Naive B cell (primary cell): ENCODE results near the gene DMD. TPM values are rescaled to one million over a fixed set of nuclear protein-coding genes. Genes with fewer than 3 reads are reported as not detected.

Experiments used
- ATAC-seq, 2 donors: fragments of 150-1000 bp; cut with Tn5 transposase; 2 replicates each; pipeline ENCODE4 v1.10.0; 2021; ENCODE audit warnings: low read depth in 2 of 2, mild to moderate bottlenecking in 2 of 2, moderate library complexity in 2 of 2
- DNase-seq: peaks from one replicate; pipeline ENCODE4 v3.0.0; 2022
- H3K27ac Mint-ChIP-seq, 6 donors: one replicate each; pipeline ENCODE4 v1.8.0; 2020 to 2022; ENCODE audit warnings: mild to moderate bottlenecking in 6 of 6, mixed read lengths in 6 of 6, moderate library complexity in 5 of 6, inconsistent platforms in 2 of 6
- H3K27me3 Mint-ChIP-seq, 3 donors: one replicate each; pipeline ENCODE4 v1.8.0; 2021 to 2022; ENCODE audit warnings: mixed read lengths in 3 of 3, mild to moderate bottlenecking in 1 of 3
- H3K36me3 Mint-ChIP-seq, 2 donors: one replicate each; pipeline ENCODE4 v1.8.0; 2020 to 2022; ENCODE audit warnings: mixed read lengths in 2 of 2, inconsistent platforms in 1 of 2, mild to moderate bottlenecking in 1 of 2
- H3K4me1 Mint-ChIP-seq, 3 donors: one replicate each; pipeline ENCODE4 v1.8.0; 2020 to 2022; ENCODE audit warnings: mixed read lengths in 3 of 3, inconsistent platforms in 1 of 3, mild to moderate bottlenecking in 1 of 3, moderate library complexity in 1 of 3
- H3K4me3 Mint-ChIP-seq, 8 donors: one replicate each; pipeline ENCODE4 v1.8.0; 2020 to 2022; ENCODE audit warnings: mild to moderate bottlenecking in 8 of 8, mixed read lengths in 8 of 8, moderate library complexity in 8 of 8, inconsistent platforms in 2 of 8
- H3K9me3 Mint-ChIP-seq, 7 donors: one replicate each; pipeline ENCODE4 v1.8.0; 2020 to 2022; ENCODE audit warnings: mixed read lengths in 7 of 7, mild to moderate bottlenecking in 5 of 7, inconsistent platforms in 2 of 7, moderate library complexity in 1 of 7
- polyA plus RNA-seq, 6 donors: library from polyadenylated mRNA; unstranded; fragments of 300-500 nt; fragmentation: Illumina TruSeq; gene quantifications; one replicate each; pipeline ENCODE4 v1.2.3, GENCODE V29; 2021; ENCODE audit warnings: low read depth in 6 of 6

The DMD gene
- polyA plus RNA-seq, 6 donors from 2014 or later = 1.00 to 5.0 (median 1.9) TPM

DNA sequence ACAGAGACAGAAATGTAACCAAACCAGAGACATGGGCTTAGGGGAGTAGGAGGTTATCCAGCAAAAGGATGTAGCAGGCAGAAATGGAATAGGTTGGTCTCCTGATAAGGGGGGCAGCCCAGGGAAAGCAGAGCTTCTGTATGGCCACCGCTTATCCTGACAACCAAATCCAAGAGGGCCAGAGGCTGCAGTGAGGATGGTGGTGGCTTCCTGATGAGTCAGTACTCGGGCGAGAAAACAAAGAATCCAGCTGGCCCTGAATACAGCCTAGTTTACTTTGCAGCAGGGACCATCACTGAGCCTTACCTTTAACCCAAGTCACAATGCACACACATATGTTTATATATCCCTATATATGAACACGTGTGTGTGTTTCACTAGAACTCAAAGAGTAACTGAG, 2009.8 kb downstream of the DMD start:
- Mint-ChIP-seq H3K9me3 (peaks cover 0 to 13% (median 0%) of the 10 kb centered on the region in 7 donors), H3K36me3 (peaks cover 4 to 8% of the 10 kb centered on the region in 2 donors), H3K4me1 (no peaks in the 10 kb centered on the region), H3K27ac (no peak overlapping the region), H3K27me3 (no peaks in the 10 kb centered on the region), H3K4me3 (no peak overlapping the region)
- no peak for DNase-seq
- no peak for ATAC-seq

DNA sequence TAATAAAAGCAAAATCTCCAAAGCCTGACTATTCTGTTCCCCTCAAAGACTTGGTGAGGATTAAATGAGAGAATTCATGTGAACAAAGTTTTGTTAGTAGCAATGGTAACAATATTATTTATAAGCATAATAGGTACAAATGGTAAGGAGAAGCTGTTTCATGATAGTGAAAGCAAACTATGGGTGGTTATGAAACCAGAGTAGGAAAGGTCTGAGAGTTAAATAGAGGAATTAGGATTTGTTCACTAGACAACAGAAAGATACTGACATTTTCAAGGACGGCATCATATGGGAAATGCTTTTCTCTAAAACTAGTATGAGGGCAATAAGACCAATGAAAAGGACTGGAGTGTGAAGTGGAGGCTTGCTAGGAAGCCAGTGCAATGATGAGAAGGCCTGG, 2010.9 kb downstream of the DMD start:
- ATAC-seq (no peak), DNase-seq (no peak)
- peaks cover 0 to 13% (median 2%) of the 10 kb centered on the region in 7 donors for H3K9me3 Mint-ChIP-seq
- H3K27me3 Mint-ChIP-seq = peaks cover 0 to 3% (median 0%) of the 10 kb centered on the region in 3 donors
- no peak overlapping the region for H3K27ac Mint-ChIP-seq
- H3K36me3 Mint-ChIP-seq = peaks cover 4 to 8% of the 10 kb centered on the region in 2 donors
- H3K4me3 Mint-ChIP-seq = no peak overlapping the region
- no peaks in the 10 kb centered on the region for H3K4me1 Mint-ChIP-seq

DNA sequence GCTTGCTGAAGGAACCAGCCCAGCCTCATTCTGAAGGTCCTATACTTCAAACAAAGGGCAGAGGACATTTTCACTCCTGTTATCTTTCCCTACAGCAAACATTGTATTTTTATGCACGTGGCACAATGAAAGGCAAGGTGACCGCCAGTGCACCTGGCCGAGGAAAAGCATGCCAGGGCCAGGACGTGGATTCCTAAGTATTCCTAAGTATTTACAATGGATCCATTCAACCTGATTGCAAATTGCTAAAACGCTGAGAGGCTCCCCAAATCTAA, 2011.6 kb downstream of the DMD start:
- Mint-ChIP-seq H3K27ac (no peak overlapping the region), H3K4me1 (no peaks in the 10 kb centered on the region), H3K36me3 (peaks cover 4 to 8% of the 10 kb centered on the region in 2 donors), H3K9me3 (peaks cover 0 to 13% (median 2%) of the 10 kb centered on the region in 7 donors), H3K27me3 (peaks cover 0 to 6% (median 0%) of the 10 kb centered on the region in 3 donors), H3K4me3 (no peak overlapping the region)
- DNase-seq (no peak), ATAC-seq (no peak)

DNA sequence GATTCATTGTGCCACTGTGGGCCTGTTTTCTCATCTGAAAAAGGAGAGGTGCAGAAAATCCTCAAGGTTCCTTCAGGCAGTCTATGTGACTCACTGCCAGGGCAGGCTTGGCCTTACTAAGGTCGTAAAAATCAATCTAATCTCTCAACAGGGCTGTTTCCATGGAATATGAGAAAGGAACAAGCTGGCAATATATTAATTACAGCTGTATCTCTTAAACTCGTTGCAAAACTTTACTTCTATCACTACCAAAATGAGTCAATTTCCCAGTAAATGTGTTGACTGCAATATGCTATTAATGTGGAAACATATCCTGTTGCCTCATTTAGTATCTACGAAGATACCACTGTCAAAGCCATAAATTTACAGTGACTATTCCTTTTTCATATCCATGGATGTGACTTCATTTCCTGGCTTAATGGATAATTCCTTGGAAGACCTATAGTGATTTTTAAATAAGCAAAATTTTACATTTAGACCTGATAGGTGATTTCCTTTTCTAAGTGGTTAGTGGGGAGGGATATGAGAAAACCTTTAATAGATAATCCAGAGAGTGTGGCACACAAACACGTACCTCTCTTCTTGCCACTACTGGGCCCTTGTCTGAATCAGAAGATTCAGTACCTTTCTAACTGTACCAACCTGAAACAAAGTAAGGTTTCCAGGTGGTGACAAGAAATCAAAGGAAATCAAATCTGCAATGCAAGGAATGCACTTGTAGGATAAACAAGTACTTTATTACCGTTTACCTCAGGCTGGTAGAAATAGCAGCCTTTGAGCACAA, 2012.1 kb downstream of the DMD start:
- ATAC-seq = no peak
- no peak for DNase-seq
- Mint-ChIP-seq H3K9me3 (peaks cover 0 to 13% (median 2%) of the 10 kb centered on the region in 7 donors), H3K36me3 (peaks cover 4 to 8% of the 10 kb centered on the region in 2 donors), H3K4me1 (no peaks in the 10 kb centered on the region), H3K4me3 (no peak overlapping the region), H3K27me3 (peaks cover 0 to 6% (median 2%) of the 10 kb centered on the region in 3 donors), H3K27ac (no peak overlapping the region)

DNA sequence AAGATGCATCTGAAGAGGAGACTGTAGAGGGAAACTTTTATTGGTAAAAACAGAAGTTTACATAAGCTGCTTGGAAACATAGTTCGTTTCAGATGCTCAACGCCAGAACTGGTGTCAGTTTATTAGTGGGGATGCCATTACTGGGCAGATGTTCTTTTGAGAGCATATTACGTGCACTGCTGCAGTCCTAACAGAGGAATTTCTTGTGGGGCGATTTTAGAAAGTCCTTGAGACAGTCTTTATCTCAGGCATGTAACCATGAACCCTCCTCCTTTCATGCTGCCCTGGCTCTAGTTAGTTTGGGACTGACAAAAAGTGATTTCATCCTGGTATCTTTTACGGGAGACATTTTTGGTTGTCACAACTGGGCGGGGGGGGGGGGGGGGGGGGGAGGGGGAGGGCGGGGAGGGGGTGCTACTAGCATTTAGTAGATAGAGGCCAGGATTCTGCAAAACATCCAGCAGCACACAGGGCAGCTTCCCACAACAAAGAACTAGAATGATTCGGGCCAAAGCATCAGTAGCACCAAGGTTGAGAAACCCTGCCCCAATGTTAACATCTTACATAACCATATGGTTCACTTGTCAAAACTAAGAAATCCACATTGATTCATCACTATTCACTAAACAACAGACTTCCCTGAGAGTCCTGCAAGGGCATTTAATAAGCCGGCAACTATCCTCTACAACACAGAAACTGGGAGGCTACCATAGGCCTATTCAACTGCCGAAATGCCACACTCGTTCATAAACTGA, 2021.0 kb downstream of the DMD start:
- Mint-ChIP-seq H3K27me3 (peaks cover 0 to 3% (median 2%) of the 10 kb centered on the region in 3 donors), H3K36me3 (no peaks in the 10 kb centered on the region), H3K9me3 (peaks cover 0 to 5% (median under 1%) of the 10 kb centered on the region in 7 donors), H3K4me3 (no peak overlapping the region), H3K27ac (no peak overlapping the region), H3K4me1 (no peaks in the 10 kb centered on the region)
- DNase-seq (no peak), ATAC-seq (no peak)

DNA sequence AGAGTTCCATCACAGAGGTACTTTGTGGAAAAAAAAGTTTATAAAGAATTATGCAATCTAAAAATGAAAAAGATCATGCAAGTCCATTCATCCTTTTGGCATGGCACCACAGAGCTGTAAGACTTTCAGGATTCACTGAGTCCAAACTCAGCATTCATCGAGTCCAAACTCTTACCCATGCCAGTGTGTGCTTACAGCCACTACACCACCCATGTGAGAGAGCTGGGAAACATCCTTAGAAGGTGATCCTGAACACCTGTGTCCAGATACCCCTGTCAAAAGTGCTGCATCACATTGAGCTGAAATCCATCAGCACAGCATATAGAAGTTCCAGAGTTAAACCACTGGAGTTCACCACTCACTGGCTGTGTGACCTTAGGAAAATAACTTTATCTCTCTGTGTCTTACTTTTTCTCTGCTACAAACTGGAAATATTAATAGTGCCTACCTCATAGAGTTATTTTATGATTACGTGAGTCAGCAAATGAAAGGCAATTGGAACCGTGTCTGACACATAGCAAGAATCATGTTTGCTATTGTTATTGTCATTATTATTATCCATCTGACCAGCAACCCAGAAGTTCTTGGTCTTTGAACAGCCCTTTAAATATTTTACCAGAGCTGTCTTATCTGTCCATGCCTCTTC, 2024.5 kb downstream of the DMD start:
- no peak overlapping the region for H3K4me3 Mint-ChIP-seq
- H3K9me3 Mint-ChIP-seq = peaks cover 0 to 5% (median 0%) of the 10 kb centered on the region in 7 donors
- no peaks in the 10 kb centered on the region for H3K36me3 Mint-ChIP-seq
- H3K4me1 Mint-ChIP-seq = no peaks in the 10 kb centered on the region
- ATAC-seq (no peak), DNase-seq (no peak)
- H3K27ac Mint-ChIP-seq = no peak overlapping the region
- no peaks in the 10 kb centered on the region for H3K27me3 Mint-ChIP-seq

DNA sequence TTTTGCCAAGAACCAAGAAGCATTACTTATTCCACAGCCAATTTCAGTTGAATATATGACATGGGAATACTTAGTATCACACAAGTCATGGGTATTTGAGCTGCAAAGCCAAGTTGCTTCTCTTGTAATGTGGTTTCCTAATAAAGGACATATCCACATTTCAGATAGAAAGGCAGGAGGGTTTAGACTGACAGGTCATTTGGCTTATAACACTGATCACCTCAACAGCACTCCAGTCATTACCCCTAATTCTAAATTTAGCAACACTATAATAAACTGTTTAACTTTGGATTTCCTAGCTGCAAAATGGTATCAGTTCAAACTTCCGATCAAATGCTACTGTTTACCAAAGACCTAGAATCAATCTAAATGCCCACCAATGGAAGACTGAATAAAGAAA, 2025.5 kb downstream of the DMD start:
- Mint-ChIP-seq H3K4me3 (no peak overlapping the region), H3K4me1 (no peaks in the 10 kb centered on the region), H3K27me3 (no peaks in the 10 kb centered on the region), H3K36me3 (no peaks in the 10 kb centered on the region), H3K27ac (no peak overlapping the region), H3K9me3 (peaks cover 0 to 5% (median 0%) of the 10 kb centered on the region in 7 donors)
- ATAC-seq (no peak), DNase-seq (no peak)

DNA sequence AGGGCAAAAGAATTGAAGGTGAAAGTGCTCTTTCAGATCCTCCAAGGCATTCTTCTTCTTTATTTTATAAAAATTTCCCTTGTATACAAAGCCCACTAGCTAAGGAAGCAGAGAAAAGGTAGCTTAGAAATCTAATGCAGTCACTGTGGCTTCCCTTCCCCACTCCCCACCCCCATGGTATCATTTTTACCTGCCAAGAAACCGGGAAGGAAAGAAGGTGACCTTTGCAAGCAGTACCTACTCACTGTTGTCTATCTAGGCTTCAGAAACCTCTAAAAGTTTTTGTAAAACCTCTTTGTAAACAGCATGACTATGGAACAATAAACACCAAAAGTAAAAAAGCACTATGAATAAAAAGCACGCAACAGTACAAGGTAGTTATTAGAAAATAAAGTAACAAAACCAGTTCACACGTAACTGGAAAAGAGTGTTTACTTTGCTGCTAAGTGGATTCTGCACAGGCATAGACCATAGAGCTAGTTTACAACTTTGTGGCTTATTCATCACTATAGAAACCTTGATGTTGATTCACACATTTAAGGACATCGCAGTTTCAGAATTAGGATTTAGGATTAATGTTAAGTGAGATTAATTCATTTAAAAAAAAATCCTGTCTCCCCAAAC, 2029.9 kb downstream of the DMD start:
- H3K36me3 Mint-ChIP-seq = no peaks in the 10 kb centered on the region
- no peak overlapping the region for H3K27ac Mint-ChIP-seq
- peaks cover 0 to 6% (median 4%) of the 10 kb centered on the region in 3 donors for H3K4me1 Mint-ChIP-seq
- H3K27me3 Mint-ChIP-seq = no peaks in the 10 kb centered on the region
- H3K4me3 Mint-ChIP-seq = no peak overlapping the region
- H3K9me3 Mint-ChIP-seq = peaks cover 0 to 5% (median 0%) of the 10 kb centered on the region in 7 donors
- DNase-seq = no peak
- no peak for ATAC-seq

DNA sequence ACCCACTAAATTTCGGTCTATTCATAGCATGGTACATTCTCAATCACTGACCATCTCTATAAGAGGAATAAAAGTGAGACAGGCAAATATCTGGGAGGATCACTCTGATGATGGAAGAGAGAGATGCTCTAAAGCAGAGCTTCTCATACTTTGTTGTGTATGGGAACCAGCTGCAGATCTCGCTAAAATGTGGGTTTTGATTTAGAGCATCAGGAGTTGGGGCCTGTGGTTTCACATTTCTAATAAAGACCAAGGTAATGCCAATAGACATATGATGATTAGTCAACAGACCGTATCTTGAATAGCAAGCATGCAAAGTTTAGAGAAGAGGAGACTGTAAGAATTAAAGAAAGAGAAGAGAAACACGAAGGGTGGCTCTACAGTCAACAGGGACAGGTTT, 2032.1 kb downstream of the DMD start:
- H3K4me3 Mint-ChIP-seq = no peak overlapping the region
- peaks cover 0 to 6% (median 4%) of the 10 kb centered on the region in 3 donors for H3K4me1 Mint-ChIP-seq
- no peak overlapping the region for H3K27ac Mint-ChIP-seq
- DNase-seq (no peak), ATAC-seq (no peak)
- no peaks in the 10 kb centered on the region for H3K36me3 Mint-ChIP-seq
- no peaks in the 10 kb centered on the region for H3K27me3 Mint-ChIP-seq
- no peaks in the 10 kb centered on the region for H3K9me3 Mint-ChIP-seq

DNA sequence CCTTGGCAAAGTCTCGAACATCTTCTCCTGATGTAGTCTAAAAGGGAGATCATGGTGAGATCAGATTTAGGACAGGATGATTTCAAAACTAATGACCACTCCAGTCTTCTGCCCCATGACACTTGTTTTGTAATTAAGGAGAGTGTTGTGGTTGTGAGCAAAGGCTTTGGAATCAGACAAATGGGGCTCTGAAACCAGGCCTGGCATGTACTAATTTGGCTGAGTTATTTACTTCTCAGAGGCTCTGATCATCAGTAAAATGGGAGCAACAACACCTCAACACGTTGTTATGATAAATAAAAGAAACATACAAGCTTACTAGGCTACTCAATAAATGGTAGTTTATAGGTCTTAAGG, 2032.6 kb downstream of the DMD start:
- no peaks in the 10 kb centered on the region for H3K9me3 Mint-ChIP-seq
- peaks cover 0 to 6% (median 4%) of the 10 kb centered on the region in 3 donors for H3K4me1 Mint-ChIP-seq
- no peaks in the 10 kb centered on the region for H3K36me3 Mint-ChIP-seq
- H3K4me3 Mint-ChIP-seq = no peak overlapping the region
- no peak overlapping the region for H3K27ac Mint-ChIP-seq
- ATAC-seq = no peak
- H3K27me3 Mint-ChIP-seq = no peaks in the 10 kb centered on the region
- no peak for DNase-seq

DNA sequence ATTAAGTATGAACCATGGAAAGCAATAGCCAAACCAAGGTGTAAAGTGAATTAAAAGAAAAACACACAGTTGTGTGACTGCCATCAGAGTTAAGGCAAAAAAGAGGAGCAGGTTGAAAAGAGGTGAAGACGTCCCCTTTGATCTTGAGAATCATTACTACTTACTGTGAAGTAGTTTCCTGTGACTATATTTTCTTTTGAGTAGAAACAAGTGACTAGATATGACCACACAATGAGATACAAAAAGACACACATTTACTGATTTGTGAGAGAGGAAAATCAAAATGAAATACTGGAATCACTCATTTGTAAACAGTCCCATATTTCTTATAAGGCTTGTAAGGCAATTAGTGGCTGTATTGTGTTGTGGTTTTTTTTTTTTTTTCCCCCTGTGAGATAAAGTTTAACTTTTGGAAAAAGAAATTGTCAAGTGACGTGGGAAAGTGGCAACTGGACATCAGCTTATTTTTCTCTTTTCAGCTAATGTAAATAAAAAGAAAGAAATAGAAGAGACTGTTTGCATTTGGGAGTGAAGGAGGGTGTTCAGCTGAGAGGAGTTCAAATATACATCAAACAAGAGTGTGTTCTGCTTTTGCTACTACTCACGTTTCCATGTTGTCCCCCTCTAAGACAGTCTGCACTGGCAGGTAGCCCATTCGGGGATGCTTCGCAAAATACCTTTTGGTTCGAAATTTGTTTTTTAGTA, 2033.1 kb downstream of the DMD start:
- Mint-ChIP-seq H3K36me3 (no peaks in the 10 kb centered on the region), H3K9me3 (no peaks in the 10 kb centered on the region), H3K4me3 (no peak overlapping the region), H3K27ac (peak overlapping the region in 2 of 6 donors; percentile 51 to 56), H3K27me3 (no peaks in the 10 kb centered on the region), H3K4me1 (peaks cover 0 to 6% (median 4%) of the 10 kb centered on the region in 3 donors)
- no peak for ATAC-seq
- DNase-seq = no peak

DNA sequence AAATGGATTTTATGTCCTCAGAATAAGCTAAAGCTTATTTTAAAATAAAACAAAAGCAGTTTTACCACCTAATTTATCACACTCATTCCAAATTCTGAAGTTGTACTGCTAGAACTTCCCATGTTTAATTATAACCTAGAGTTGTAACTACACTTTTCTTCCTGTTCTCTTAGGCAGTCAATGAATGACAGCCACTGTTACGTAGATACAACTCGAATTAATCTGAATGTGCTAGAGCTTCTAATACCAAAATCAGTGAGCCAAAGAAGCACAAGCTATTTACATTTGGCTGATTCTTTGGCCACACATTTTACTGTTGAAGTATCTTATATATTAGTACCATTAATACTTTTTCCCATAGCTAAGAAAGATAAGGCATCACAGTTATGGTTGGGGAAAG, 2040.6 kb downstream of the DMD start:
- no peaks in the 10 kb centered on the region for H3K36me3 Mint-ChIP-seq
- DNase-seq = peak; percentile 29
- H3K4me1 Mint-ChIP-seq = peaks cover 14 to 24% (median 18%) of the 10 kb centered on the region in 3 donors
- H3K9me3 Mint-ChIP-seq = peaks cover 0 to 4% (median 0%) of the 10 kb centered on the region in 7 donors
- H3K27me3 Mint-ChIP-seq = no peaks in the 10 kb centered on the region
- peak overlapping the region in 5 of 6 donors; percentile 56 to 75 (median 66) for H3K27ac Mint-ChIP-seq
- no peak overlapping the region for H3K4me3 Mint-ChIP-seq
- ATAC-seq = peak; percentile 59 to 63

DNA sequence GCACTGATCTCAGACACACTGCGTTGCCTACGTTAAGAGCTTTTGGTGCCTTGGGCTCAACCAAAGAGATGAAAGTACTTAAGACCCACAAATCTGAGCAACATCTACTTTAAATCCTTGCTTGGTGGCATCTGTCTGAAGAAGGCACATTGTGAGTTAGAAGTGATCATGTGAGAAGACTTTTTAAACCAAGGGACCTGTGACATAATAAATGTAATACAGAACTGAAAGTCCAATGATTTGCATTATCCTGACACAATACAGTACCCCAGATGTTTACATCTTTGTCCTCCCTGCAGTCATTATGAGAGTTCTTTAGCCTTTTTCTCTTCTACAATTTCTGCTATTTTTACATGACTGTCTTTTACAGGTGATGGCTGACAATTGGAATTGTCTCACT, 2042.8 kb downstream of the DMD start:
- Mint-ChIP-seq H3K9me3 (peaks cover 0 to 12% (median 6%) of the 10 kb centered on the region in 7 donors), H3K27me3 (peaks cover 0 to 6% (median 0%) of the 10 kb centered on the region in 3 donors), H3K27ac (peak overlapping the region in 5 of 6 donors; percentile 1 to 82 (median 61)), H3K36me3 (peaks cover 4 to 13% of the 10 kb centered on the region in 2 donors), H3K4me1 (peaks cover 14 to 24% (median 18%) of the 10 kb centered on the region in 3 donors), H3K4me3 (peak overlapping the region in 2 of 8 donors; percentile 10 to 32)
- peak; percentile 88 to 92 for ATAC-seq
- DNase-seq = peak; percentile 32
